Stimulated activated CD8-positive, alpha-beta memory T cell treated with anti-CD3 and anti-CD28 coated beads, Interleukin-2, amount 100 ng/mL, for 1 hour (primary cell): ENCODE data around the gene HES4.
A peak's percentile ranks its signal among the peaks of the same experiment; 100 is the strongest.

Experiments
- DNase-seq, 2 donors: peaks; one replicate each; pipeline ENCODE4 v3.0.0-alpha.2; 2020; ENCODE audit warnings: low read depth in 2 of 2

Gene HES4

DNA sequence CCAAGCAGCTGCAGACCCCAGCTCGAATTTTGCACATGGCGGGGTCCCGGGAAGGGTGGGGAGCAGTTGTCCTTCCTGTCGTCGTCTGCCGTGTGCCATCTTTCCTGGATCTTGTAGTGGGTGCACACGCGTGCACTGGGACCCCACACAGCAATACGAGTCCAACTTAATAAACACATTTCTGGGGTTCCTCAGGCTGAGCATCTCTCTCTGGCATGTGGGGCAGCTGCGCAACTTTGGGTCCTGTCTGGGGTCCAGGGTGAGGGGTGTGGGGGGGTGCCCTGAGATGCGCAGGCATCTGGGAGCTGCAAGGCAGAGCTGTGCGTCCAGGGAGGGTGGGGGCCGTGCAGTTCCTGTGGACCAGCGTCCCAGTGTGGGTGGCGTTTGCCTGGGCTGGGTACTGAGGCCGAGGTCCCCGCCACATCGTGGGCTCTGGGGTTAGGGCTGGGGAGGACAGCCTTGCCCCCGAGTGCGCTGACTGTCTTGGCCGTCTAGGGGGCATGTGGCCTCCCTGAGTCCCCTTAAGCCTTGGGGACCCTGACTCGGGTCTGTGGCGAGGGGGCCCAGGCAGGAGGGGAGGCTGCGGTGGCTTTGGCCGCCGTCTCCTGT, 34.3 kb downstream of the HES4 start:
- no peak for DNase-seq

DNA sequence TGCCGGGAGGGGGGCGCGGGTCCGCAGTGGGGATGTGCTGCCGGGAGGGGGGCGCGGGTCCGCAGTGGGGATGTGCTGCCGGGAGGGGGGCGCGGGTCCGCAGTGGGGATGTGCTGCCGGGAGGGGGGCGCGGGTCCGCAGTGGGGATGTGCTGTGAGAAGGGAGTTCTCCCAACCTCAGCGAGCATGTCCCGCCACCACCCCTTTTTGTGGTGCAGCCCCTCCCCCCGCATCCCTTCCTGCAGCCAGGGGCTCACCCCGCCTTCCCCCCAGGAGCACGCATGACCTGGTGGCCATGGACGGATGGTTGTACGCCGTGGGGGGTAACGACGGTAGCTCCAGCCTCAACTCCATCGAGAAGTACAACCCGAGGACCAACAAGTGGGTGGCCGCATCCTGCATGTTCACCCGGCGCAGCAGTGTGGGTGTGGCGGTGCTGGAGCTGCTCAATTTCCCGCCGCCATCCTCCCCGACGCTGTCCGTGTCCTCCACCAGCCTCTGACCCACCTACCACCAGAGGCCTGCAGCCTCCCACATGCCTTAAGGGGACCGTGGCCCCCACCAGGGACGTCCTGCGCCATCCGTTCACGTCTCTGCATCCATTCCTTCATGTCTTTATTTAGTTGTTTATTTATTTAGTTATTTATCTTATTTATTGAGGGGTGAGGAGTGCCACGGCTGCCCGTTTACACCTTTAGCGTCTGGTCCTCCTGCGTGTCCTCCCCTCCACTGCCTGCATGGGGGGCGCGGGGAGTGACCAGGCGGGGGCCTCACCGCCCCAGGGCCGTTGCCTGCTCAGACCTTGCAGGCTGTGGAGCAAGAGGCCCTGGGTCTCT, 35.0 kb downstream of the HES4 start:
- no peak for DNase-seq

DNA sequence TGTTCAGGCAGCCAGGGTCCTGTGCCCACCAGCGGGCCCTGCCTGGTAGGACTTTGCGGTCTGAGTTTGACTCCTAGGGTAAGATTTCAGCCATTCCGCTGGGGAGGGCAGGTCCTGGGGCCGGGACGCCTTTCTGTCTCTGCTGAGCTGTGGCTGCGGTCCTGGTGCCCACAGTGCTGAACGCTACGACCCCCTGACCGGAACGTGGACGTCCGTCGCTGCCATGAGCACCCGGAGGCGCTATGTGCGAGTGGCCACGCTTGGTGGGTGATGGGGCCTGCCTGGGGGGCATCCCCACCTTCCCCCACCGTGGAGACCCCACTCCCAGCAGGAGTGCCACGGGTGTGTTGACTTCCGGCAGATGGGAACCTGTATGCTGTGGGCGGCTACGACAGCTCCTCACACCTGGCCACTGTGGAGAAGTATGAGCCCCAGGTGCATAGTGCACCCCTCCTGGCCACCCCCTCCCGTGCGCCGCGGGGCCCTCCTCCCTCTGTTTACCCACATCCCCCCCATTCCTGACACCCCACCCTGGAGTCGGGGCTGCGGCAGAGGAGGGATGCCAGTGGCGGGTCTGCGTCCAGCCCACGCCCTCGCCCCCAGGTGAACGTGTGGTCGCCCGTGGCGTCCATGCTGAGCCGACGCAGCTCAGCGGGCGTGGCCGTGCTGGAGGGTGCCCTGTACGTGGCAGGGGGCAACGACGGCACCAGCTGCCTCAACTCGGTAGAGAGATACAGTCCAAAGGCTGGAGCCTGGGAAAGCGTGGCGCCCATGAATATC, 36.0 kb downstream of the HES4 start:
- DNase-seq, result no peak

DNA sequence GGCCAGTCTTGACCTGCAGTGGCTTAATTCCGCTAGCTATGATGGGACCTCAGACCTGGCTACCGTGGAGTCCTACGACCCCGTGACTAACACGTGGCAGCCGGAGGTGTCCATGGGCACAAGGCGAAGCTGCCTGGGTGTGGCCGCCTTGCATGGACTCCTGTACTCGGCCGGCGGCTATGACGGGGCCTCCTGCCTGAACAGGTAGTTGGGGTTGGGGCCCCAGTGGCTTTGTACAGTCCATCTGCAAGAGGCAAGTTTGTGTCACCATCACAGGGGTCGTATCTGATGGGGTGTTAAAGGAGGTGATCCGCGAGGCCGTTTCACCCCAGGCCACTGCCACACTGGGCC, 36.6 kb downstream of the HES4 start:
- DNase-seq, result no peak

DNA sequence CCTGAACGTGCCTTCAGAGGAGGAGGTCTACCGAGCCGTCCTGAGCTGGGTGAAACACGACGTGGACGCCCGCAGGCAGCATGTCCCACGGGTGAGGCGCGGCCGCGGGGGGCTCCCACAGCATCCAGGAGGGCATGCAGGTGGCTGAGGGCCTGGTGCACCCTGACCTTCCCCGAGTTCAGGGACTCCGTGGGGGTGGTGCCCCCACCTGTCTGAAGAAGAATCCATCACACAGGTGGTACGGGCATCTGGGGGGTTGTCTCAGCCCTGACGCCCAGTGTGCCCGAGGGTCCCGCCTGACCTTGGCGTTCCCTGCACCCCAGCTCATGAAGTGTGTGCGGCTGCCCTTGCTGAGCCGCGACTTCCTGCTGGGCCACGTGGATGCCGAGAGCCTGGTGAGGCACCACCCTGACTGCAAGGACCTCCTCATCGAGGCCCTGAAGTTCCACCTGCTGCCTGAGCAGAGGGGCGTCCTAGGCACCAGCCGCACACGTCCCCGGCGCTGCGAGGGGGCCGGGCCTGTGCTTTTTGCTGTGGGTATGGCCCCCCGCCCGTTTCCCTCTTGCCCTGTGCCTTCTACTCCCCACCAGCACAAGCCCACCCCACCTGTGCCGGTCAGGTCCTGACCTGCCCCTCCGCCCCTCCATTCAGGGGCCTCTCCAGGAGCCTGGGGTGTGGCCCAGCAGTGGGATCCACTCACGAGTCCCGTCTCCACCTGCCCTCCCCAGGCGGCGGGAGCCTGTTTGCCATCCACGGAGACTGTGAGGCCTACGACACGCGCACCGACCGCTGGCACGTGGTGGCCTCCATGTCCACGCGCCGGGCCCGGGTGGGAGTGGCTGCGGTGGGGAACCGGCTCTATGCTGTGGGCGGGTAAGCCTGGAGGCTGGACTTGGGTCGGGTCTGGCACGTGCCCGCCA, 37.3 kb downstream of the HES4 start:
- DNase-seq, result no peak

DNA sequence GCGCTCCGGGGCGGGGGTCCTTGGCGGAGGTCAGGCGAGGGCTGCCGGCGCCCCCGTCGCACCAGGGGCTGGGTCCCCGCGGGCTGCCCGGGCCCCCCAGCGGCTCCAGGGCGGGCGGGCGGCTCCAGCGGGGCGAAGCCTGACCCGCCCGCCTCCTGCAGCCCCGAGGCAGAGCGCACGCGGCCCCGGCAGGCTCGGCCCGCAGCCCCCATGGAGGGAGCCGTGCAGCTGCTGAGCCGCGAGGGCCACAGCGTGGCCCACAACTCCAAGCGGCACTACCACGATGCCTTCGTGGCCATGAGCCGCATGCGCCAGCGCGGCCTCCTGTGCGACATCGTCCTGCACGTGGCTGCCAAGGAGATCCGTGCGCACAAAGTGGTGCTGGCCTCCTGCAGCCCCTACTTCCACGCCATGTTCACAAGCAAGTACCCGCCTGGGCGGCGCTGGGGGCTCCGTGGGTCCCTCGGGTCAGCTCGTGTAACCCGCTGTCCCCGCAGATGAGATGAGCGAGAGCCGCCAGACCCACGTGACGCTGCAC, 38.7 kb downstream of the HES4 start:
- DNase-seq, result no peak

DNA sequence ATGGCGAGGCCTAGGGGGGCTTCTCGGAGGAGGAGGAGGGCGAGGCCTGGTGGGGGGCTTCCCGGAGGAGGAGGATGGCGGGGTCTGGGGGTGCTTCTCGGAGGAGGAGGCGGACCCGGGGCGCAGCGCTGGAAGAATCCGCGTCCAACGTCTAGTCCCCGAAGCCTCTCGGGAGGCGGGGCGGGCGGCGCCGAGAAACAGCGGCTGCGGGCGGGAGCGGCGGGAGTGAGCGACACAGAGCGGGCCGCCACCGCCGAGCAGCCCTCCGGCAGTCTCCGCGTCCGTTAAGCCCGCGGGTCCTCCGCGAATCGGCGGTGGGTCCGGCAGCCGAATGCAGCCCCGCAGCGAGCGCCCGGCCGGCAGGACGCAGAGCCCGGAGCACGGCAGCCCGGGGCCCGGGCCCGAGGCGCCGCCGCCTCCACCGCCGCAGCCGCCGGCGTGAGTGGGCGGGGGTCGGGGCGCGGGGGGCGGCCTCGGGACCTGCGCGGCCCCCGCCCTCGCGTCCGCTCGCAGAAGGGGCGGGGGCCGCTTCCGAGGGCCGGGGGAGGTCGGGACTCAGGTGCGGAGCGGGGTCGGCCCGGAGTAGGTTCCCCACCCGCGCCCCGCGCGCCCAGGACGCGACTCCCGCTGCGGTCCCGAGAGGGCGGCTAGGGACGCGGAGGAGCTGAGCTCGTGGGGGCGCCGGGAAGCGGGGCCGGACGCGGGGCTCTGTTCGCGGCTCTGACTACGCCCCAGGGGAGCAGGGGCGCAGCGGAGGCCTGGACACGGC, 39.4 kb downstream of the HES4 start, which contains the start of gene KLHL17:
Gene KLHL17, plus strand, starts transcription at position 222 of the 769 bp plus-strand sequence. Its CDS starts 110 bp downstream, at position 332.
- peak; percentile 34 to 64 for DNase-seq

DNA sequence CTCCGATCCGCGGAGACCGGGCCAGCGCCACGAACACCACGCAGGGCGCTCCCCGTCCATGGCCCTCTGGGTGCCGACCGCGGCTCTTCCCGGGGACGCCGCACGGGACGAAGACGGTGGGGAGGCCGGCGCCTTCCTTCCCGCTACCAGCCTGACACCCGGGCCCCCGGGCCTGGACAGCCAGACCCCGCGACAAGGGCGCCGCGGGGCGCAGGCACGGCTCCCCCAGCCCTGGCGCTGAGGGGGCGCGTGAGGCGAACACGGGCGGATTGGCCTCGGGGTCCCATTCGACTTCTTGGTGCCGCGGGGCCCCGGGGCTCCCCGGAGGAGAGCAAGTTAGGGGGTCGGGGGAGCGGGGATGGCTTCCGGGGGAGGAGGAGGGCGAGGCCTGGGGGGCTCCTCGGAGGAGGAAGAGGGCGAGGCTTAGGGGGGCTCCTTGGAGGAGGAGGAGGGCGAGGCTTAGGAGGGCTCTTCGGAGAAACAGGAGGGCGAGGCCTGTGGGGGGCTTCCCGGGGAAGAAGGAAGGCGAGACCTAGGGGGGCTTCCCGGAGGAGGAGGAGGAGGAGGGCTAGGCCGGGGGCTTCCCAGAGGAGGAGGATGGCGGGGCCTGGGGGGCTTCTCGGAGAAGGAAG, 40.0 kb downstream of the HES4 start:
- DNase-seq, result no peak

DNA sequence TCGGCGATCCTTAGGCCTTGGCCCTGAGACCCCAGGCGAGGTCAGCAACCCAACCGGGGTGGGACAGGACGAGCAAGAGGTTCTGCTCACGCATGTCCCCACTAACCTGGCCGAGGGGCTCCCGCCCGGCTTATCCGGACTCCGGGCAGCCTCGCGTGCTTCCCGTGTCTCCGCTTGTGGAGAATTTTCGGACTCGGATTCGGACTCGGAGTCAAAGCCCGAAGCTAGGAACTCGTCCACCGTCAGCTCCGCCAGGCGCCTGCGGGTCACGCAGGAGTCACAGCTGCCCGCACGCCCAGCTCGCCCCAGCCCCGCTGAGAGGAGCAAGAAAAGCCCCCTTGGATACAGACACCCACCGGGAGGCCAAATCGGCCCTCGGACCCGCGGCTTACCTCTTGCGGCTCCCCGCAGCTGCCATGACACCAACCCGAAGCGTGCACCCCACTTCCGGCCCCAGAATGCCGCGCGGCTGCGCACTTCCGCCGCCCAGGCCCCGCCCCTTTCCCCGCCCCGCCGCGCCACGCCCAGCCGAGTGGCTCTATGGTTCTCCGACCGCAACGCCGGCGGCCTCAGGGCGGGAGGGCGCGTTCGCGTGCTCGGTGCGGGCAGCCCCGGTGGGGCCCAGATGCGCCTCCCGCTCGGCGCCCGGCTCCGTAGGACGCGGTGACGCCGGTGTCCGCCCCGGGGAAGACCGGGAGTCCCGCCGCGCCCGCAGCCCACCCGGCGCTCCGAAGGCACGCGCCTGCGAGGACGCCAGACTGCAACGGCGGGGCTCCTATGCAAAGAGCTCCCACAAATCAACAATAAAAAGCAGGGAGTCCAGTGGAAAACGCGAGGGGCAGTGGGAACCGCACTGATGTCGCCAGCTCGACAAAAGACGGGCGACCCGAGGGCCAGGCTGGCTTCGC, 40.8 kb downstream of the HES4 start, which contains the start of gene NOC2L:
Gene NOC2L, minus strand, starts transcription at position 434 of the 908 bp plus-strand sequence. Its CDS starts 16 bp downstream, at position 418.
- peak; percentile 95 to 98 for DNase-seq

DNA sequence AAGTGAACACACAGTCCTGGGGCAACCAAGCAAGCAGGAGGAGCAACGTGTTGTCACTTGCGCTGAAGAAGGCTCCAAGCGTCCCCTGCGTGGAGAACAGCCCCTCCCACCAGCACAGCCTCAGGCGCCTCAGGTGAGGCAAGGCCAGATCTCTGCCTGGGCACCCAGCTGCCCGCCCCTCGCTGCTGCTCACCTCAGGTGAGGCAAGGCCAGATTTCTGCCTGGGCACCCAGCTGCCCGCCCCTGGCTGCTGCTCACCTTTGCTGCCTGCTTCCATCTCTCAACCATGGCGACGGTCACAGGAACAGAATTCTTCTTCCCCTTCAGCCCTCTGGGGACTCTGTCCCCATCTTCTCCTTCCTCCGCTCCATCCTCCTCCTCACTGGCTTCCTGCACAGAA, 43.3 kb downstream of the HES4 start:
- DNase-seq, result no peak

DNA sequence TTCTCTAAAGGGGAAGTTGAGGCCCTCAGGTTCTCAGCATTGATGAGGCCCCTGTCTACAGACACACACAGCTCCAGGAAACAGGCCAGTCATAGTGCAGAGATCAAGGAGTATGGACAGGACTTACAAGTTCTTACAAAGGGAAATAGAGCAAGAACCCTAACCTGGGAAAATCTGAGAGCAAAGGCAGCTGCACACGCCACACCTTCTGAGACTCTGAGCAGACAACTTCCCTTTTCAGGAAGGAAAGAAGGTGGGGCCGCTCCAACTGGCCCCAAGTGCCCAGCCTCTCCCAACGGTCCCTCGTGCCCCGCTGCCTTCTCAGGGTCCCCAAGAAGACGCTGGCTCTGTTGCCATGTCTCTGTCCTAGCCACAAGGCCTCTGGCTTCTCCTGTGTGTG, 44.4 kb downstream of the HES4 start:
- no peak for DNase-seq

DNA sequence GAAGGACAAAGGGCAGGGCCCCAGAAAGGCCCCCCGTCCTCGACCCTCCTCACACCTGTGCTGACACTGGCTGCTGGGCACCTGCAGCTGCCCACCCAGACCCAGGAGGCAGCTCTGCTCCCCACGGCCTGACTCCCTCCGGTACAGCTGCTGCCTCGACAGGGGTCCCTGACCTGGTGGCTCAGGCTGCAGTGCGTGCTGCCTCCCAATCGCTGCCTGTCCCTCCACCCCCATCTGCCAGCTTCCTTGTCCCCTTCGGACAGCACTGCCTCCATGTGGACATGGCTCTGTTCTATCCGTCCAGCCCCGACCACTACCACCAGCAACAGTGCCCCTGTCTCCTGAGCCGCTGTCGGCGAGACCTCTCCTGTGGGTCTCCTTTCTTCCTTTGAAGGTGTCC, 45.0 kb downstream of the HES4 start:
- no peak for DNase-seq

DNA sequence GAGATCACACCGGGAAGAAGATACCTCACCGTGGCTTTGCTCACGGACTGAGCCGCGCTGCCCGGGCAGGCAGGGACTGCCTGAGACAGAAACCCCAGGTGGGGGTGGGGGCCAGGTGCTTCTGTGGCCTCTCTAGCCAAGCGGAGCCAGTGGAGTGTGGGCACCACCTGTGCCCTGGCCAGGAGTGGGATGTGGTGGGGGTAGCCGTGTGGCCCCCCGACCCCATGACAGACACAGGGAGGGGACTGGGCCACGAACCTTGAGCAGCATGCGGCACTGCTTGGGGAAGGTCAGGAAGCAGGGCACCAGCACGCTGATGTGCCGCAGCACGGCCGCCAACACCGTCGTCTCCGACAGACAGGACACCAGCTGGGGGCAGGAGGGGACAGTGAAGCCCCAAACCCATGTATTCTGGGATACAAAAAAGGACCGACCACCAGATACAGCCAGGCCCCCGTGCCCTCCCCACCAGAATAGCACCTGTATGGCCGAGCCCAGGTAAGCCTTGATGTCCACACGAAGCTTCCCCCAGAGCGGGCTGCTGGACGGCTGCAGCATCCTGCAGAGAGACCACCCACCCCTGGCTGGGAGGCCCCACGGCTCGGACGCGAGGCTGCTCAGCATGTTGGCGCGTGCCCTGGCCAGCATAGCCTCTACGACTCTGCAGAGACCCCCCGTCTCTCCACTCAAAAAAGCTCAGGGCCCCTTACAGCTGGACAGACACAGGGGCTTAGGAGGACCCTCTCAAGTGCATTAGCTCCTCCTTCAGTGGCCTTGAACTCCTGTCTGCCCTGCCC, 46.2 kb downstream of the HES4 start:
- DNase-seq, result no peak

DNA sequence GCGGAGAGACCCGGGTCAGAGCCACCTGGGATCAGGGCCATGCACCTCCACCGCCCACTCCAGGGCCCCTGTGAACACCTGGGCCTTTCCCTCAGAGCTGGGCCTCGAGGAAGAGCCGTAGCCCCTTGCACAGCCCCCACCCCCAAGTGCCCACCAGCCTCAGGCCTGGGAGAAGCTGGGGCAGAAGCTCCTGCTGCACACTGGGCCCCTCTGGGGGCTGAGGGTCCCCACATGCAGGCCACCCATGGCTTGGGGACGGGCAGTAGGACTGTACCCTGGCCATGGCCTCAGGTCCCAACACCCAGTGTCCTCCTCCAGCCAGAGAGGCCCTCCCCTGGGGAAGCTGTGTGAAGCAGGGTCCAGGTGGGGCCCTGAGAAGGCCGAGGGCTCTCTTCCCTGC, 47.3 kb downstream of the HES4 start:
- DNase-seq, result no peak

DNA sequence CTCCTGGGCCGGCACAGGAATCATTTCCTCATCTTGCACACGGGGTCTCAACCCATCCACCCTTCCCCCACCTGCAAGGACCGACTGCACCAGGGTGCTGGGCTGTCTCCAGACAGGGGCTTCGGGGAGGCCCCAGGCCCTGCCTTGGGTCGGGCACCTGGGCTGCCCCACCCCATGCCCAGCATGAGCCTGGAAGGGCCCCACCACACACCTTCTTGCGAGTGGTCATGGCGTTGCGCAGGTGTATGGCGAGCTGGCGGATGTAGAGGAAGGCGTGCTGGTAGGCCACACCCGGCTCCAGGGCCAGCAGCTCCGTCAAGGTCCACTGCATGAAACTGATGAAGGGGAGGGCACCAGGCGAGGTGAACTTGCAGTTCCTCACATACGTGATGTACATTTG, 47.7 kb downstream of the HES4 start:
- no peak for DNase-seq

DNA sequence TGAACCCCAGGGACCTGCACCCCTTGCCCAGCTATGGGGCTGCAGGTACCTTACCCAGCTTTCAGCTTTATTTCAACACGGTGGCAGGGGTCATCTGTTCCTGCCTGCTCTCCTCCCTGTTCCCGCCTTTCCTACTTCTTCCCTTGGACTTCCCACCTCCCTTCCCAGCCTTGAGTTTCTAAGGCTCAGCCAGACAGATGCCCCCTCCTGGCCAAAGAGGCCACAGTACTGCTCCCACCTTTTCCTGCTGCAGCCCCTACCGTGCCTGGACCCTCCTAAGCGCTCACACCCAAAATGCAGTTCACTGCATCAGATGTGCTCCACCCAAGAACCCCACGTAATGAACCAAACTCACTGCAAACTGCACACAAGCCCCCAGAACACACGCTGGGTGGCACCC, 48.5 kb downstream of the HES4 start:
- no peak for DNase-seq

DNA sequence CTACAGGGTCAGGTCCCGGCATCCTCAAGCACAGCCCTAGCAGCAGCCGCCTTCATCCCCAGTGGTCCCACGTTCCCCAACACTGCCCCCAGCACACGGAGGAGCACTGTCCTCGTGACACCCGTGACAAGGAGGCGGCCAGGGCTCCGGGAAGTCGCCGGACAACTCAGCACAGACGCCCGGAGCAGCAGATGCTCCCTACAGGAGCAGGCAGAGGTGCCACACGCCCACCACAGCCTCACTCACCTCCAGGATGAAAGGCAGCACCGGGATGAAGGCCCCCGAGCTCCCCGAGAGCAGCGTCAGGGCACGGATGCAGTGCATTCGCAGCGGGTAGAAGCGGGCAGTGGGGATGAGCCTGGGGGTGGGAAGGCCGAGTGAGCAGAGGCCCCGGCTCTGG, 49.0 kb downstream of the HES4 start:
- no peak for DNase-seq

DNA sequence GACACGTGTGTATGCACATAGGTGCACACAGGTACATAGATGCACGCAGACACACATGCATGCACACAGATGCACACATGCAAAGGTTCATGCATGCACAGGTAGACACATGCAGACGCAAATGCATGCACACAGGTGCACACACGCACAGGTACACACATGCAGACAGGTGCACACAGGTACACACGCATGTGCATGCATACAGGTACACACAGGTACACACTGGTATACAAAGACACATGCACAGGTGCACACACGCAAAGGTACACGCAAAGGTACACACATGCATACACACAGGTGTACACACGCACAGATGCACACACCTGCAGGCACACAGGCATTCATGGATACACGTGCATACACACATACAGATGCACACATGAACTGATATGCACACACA, 49.6 kb downstream of the HES4 start:
- no peak for DNase-seq
